ENCODE measurements around the gene TBC1D16. TPM values are rescaled to one million over a fixed set of nuclear protein-coding genes. Genes with fewer than 3 reads are reported as not detected.

Gene TBC1D16
- total and polyA plus RNA-seq, 2 donors from 2014 or later: 9.1 to 68.0 TPM

DNA sequence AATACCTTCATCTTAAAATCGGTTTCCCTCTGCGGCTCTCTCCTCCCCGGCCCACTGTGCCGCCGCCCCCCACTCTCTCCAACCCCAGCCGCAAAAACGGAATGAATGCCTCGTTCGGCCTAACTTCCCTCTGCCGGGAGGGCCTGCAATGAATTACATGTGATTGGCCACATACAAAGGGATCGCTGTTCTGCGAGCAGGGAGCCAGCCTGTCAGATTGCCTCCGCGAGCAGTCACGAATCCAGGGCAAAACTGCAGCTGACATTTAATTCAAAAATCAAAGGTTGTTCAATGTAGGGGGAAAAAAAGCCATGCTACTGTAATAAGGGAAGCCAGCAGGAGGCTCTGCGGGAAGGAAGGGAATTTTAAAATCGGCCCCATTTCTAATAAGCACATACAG is 84.9 kb downstream of the TBC1D16 start:
- FAIRE-seq: no peak
- H3K4me1 ChIP-seq (ENCODE audit: control insufficient read depth in 2 of 3, insufficient read depth in 2 of 3, low read depth in 1 of 3, low read length in 3 of 3): peaks cover 0 to 15% (median 15%) of the 10 kb centered on the region in 3 donors
- TF ChIP-seq, protein P1, sequence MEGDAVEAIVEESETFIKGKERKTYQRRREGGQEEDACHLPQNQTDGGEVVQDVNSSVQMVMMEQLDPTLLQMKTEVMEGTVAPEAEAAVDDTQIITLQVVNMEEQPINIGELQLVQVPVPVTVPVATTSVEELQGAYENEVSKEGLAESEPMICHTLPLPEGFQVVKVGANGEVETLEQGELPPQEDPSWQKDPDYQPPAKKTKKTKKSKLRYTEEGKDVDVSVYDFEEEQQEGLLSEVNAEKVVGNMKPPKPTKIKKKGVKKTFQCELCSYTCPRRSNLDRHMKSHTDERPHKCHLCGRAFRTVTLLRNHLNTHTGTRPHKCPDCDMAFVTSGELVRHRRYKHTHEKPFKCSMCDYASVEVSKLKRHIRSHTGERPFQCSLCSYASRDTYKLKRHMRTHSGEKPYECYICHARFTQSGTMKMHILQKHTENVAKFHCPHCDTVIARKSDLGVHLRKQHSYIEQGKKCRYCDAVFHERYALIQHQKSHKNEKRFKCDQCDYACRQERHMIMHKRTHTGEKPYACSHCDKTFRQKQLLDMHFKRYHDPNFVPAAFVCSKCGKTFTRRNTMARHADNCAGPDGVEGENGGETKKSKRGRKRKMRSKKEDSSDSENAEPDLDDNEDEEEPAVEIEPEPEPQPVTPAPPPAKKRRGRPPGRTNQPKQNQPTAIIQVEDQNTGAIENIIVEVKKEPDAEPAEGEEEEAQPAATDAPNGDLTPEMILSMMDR (IDR thresholded peaks at IDR 0.05; ENCODE audit: borderline replicate concordance, extremely low read depth, insufficient read depth): no peak

DNA sequence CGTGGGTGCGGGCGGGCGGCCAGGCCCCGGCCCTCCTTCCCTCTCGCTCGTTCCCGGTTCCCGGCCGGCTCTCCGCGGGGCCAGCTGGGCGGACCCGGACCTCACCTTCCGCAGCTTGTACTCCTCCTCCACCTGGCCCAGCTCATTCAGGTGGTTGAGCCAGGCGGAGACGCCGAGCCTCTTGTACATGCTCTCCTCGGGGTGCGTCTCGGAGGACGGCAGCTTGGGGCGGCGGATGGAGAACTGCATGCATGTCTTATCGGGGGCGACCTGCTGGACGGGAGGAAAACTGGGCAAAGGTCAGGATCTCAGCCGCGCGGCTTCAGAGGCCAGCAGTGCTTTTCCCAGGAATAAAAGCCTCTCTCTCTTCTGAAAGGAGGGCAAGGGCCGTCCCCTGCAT is 85.4 kb downstream of the TBC1D16 start:
- Histone ChIP-seq H3K27ac (ENCODE audit: low read depth in 2 of 2, low read length in 2 of 2) (no peak overlapping the region), H3K4me1 (ENCODE audit: control insufficient read depth in 2 of 3, insufficient read depth in 2 of 3, low read depth in 1 of 3, low read length in 3 of 3) (peaks cover 0 to 15% (median 15%) of the 10 kb centered on the region in 3 donors), H3K27me3 (ENCODE audit: control insufficient read depth, insufficient read depth, low read length) (no peaks in the 10 kb centered on the region), H3K9ac (ENCODE audit: low read length in 3 of 3) (no peak overlapping the region), H3K9me3 (ENCODE audit: control insufficient read depth in 2 of 3, insufficient read depth in 1 of 3, low read length in 3 of 3) (no peaks in the 10 kb centered on the region), H3K4me3 (ENCODE audit: low read length in 3 of 3) (no peak overlapping the region), H3K36me3 (ENCODE audit: control insufficient read depth in 2 of 3, insufficient read depth in 3 of 3, low read length in 3 of 3) (peaks cover 0 to 13% (median 9%) of the 10 kb centered on the region in 3 donors)
- TF ChIP-seq, protein P1 (IDR thresholded peaks at IDR 0.05; ENCODE audit: borderline replicate concordance, extremely low read depth, insufficient read depth): no peak
- no peak for FAIRE-seq
- DNase-seq: peak in 2 of 5 donors; percentile 63 to 78
- intact Hi-C loops (cut with DNase I): no loop called here

More for the DNA sequence above, 84.9 kb downstream of the TBC1D16 start:
- no peaks in the 10 kb centered on the region for H3K9me3 ChIP-seq (ENCODE audit: control insufficient read depth in 2 of 3, insufficient read depth in 1 of 3, low read length in 3 of 3)
- H3K27ac ChIP-seq (ENCODE audit: low read depth in 2 of 2, low read length in 2 of 2): peak overlapping the region; percentile 43 to 76
- peaks cover 0 to 13% (median 8%) of the 10 kb centered on the region in 3 donors for H3K36me3 ChIP-seq (ENCODE audit: control insufficient read depth in 2 of 3, insufficient read depth in 3 of 3, low read length in 3 of 3)
- peak in 3 of 5 donors; percentile 39 to 54 (median 52) for DNase-seq
- intact Hi-C loops (cut with DNase I): no loop called here
- H3K4me3 ChIP-seq (ENCODE audit: low read length in 3 of 3): no peak overlapping the region
- peak overlapping the region in 1 of 3 donors; percentile 67 for H3K9ac ChIP-seq (ENCODE audit: low read length in 3 of 3)
- H3K27me3 ChIP-seq (ENCODE audit: control insufficient read depth, insufficient read depth, low read length): no peaks in the 10 kb centered on the region

DNA sequence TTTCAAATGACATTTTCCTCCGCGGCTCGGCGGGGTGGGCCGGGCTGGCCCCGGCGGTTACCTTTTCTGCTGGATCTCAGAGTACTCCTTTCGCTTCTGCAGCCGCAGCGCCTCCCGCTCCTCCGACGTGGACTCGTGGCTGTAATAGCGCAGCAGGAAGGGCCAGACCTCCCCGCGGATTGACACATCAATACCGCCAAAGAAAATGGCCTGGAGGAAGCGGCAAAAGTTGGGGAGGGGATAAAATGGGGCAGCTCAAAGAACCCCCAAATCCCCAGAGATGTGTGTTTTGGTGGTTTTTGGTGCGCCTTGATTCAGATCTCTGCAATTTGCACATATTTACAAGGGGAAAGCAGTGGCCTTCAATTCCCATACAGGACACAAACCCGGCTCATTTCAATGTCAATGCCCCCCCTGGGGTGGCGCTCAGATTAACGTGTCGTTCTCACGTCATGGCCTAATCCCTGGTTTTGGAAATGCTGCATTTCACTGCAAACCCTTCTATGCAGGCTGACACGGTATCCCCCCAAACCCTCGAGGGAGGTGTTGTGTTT is 85.9 kb downstream of the TBC1D16 start:
- H3K4me1 ChIP-seq (ENCODE audit: control insufficient read depth in 2 of 3, insufficient read depth in 2 of 3, low read depth in 1 of 3, low read length in 3 of 3): peaks cover 0 to 15% (median 15%) of the 10 kb centered on the region in 3 donors

More for the DNA sequence above, 85.9 kb downstream of the TBC1D16 start:
- DNase-seq (peak in 1 of 5 donors; percentile 39), FAIRE-seq (no peak)
- Histone ChIP-seq H3K27me3 (ENCODE audit: control insufficient read depth, insufficient read depth, low read length) (no peaks in the 10 kb centered on the region), H3K9ac (ENCODE audit: low read length in 3 of 3) (no peak overlapping the region), H3K9me3 (ENCODE audit: control insufficient read depth in 2 of 3, insufficient read depth in 1 of 3, low read length in 3 of 3) (no peaks in the 10 kb centered on the region), H3K36me3 (ENCODE audit: control insufficient read depth in 2 of 3, insufficient read depth in 3 of 3, low read length in 3 of 3) (peaks cover 0 to 13% (median 9%) of the 10 kb centered on the region in 3 donors), H3K4me3 (ENCODE audit: low read length in 3 of 3) (no peak overlapping the region), H3K27ac (ENCODE audit: low read depth in 2 of 2, low read length in 2 of 2) (no peak overlapping the region)
- TF ChIP-seq, protein P1 (IDR thresholded peaks at IDR 0.05; ENCODE audit: borderline replicate concordance, extremely low read depth, insufficient read depth): no peak
- intact Hi-C loops (cut with DNase I): no loop called here
